Measurements from ENCODE around the gene DUSP8.

- no peak for TF ChIP-seq EZH2 (IDR thresholded peaks at IDR 0.05)
- no peak for TF ChIP-seq POLR2AphosphoS5 (IDR thresholded peaks at IDR 0.05; ENCODE audit: borderline replicate concordance, low read depth, low read length)
Measured at GRCh38 chr11:1570896-1571759, 943 bp downstream of the DUSP8 start.
